GM19452 (cell line): ENCODE results near the gene ANXA8L1.
"Not testable (repeated sequence)": the region's sequence is repeated elsewhere in the genome, so short reads cannot be mapped to it uniquely, and the experiment has no call there.

Experiments used
- ATAC-seq: cut with Tn5 transposase; IDR thresholded peaks from one replicate; pipeline ENCODE4 v1.9.1; 2021; ENCODE audit not compliant: unreplicated experiment

ANXA8L1 gene

GRCh38 chr10:46375406-46375805, at the start of gene ANXA8L1:
TSS of gene ANXA8L1 (plus strand) at chr10:46375776. CDS start at chr10:46375852, 76 bp downstream.
- not testable (repeated sequence) for ATAC-seq

DNA sequence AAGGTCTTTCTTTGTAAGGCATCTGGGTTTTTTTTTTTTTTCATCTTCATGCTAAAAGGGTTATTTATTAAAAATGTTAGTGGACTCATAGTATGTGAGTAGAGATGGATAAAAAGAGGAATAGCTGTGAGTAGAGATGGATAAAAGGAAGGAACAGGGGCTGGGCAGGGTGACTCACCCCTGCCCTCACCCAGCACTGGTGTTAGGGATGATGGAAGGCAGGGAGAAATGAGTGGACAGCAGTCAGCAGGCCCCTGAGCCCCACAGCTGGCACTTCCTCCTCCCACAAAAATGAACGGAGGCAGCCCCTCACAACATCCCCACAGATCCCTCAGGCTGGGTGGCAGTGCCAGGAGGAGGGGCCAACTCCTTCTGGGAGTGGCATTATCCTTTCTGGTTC, 49.5 kb upstream of the ANXA8L1 start:
- ATAC-seq = no peak

GRCh38 chr10:46326971-46327370, 48.6 kb upstream of the ANXA8L1 start:
- ATAC-seq = no peak

- ATAC-seq = no peak
These were observed 47.9 kb upstream of the ANXA8L1 start for GRCh38 chr10:46327685-46328084.

DNA sequence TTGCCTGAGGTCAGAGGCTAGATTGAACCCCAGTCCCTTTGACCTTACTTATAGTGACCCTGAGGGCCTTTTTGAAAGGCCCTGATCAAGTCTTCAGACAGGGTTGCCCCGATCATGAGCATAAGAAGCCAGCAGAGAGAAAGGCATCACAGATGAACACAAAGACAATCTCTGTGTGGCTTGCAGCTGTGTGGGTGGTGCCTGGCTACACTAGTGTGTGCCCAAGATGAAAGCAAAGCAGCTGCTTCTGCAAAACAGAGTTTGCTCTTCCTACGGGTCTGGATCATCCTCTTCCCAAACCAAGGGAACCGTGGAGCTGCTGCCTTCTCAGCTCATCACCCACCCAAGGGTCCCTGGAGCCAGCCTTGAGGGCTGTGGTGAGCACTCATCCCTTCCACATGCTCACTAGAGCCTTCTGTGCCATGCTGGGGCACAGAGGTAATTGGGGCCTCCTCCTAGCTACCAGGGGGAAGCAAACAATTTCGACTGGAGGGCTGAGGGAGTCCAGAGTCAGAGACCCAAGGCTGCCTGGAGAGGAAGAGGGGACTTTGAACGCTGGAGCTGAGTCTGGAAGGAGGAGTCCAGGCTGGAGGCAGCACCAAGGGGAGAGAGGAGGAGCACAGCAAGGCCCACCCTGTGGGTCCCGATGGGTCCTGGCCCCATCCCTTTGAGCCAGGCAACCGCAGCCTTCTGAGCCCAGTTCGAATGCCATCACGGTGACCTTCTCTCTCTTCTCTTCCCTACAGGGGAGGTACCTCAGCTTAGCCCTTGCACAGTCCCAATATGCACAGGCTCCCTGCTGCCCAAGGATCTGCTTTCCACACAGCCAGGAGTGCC, 46.5 kb upstream of the ANXA8L1 start:
- ATAC-seq = no peak

DNA sequence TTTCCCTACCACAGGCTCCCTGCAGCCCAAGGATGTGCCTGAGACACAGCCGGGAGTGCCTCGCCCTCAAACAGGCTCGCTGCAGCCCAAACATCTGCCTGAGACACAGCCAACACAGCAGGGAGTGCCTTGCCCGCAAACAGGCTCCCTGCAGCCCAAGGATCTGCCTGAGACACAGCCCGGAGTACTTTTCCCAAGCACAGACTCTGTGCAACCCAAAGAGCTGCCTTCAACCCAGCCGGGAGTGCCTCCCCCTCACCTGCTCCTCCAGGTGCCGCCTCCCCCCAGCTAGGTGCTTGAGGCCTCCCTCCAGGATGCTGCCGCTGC, 45.9 kb upstream of the ANXA8L1 start:
- ATAC-seq = no peak

DNA sequence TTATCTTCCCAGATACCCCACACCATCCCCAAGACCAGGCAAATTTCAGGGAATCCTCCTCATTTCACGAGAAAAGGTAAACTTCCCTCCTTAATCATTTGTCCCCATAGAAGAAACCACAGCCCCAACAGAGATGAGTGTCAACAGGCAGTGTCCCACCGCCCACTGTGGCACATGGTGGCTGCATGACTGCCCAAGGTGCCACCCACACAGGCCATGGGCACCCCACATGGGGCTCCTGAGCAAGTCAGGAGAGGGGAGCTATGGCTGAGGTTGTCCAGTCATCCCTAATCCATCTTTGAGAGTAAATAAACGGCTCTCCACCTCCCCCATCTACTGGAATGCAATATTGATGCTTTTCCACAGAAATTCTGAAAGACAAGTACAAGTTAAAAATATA, 44.7 kb upstream of the ANXA8L1 start:
- no peak for ATAC-seq

DNA sequence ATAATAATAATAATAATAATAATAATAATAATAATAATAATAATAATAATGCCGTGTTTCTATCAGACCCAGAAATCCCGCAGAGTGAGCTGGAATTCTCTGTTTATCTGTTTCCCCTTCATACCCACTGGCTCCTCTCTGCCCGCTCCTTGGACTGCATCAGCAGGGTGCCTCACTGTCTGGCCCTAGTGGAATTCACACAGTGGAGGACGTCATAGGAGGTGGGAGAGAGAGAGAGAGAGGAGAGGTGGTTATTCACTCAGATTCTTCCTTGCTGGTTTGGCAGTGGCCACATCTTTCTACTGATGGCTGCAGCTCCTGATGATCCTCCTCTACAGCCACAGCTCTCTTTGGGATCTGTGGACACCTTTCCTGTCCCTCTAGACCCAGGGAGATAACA, 10.1 kb upstream of the ANXA8L1 start:
- ATAC-seq = not testable (repeated sequence)

GRCh38 chr10:46367209-46367608, 8.4 kb upstream of the ANXA8L1 start:
- not testable (repeated sequence) for ATAC-seq

- ATAC-seq = not testable (repeated sequence)
These were observed 7.8 kb upstream of the ANXA8L1 start for GRCh38 chr10:46367666-46368240.

DNA sequence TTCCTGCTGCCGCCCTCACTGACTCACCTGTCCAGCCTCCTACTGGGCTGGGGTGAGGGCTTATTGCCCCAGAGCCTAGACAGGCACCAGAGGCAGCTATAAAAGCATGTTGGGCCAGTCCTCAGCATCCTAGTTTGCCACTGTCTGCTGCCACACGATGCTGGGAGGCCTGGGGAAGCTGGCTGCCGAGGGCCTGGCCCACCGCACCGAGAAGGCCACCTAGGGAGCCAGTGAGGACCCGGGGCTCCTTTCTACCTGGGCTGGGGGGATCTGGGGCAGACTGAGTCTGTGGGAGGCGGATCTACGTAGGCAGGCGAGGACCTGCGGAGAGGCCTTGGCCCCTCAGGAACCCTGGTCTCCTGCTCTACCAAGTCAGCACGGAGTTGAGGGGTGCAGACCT, 6.6 kb upstream of the ANXA8L1 start:
- ATAC-seq = not testable (repeated sequence)

- ATAC-seq = not testable (repeated sequence)
These were observed 1.2 kb upstream of the ANXA8L1 start for GRCh38 chr10:46374410-46374809.

DNA sequence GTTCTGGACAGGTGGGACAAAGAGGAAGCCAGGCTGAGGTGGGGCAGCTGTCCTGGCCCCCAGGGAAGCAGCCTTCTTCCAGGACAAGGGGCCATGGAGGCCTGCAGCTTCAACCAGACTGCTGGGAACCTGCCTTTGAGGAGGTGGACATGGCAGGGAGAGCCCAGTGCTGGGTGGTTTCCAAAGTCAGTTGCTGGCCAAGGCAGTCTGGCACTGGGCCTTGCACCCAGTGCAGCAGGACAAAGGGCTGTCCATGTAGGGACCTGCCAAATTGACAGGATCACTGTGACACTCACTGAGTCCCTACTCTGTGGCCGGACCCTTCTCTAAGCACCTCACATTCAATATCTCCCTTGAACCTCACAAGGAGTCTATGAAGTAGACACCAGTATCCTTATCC, 1.4 kb downstream of the ANXA8L1 start:
- ATAC-seq = not testable (repeated sequence)

DNA sequence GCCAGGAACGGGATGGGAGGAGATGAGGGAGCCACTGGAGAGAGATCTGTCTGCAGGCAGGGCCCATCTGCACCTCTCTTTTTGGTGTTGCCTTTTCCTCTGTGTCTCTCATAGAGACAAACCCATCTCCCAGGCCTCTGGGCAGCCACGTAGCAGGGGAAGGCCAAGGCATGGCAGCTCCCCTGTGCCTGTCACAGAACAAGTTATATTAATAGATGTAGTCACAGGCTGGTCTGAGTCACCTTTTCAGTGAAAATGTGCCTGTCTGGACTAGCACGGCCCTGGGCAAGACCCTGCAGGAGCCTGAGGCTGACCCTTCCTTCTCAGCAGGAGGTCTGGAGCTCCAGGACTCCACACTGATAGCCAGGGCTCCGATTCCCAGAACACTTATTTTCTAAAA, 2.1 kb downstream of the ANXA8L1 start:
- not testable (repeated sequence) for ATAC-seq

GRCh38 chr10:46378108-46378507, 2.5 kb downstream of the ANXA8L1 start:
- ATAC-seq = not testable (repeated sequence)

- not testable (repeated sequence) for ATAC-seq
These were observed 3.8 kb downstream of the ANXA8L1 start for GRCh38 chr10:46379233-46379848.

- ATAC-seq = not testable (repeated sequence)
These were observed 10.3 kb downstream of the ANXA8L1 start for GRCh38 chr10:46385858-46386257.

- peak; percentile 83 for ATAC-seq
These were observed 11.1 kb downstream of the ANXA8L1 start for GRCh38 chr10:46386694-46387093.

DNA sequence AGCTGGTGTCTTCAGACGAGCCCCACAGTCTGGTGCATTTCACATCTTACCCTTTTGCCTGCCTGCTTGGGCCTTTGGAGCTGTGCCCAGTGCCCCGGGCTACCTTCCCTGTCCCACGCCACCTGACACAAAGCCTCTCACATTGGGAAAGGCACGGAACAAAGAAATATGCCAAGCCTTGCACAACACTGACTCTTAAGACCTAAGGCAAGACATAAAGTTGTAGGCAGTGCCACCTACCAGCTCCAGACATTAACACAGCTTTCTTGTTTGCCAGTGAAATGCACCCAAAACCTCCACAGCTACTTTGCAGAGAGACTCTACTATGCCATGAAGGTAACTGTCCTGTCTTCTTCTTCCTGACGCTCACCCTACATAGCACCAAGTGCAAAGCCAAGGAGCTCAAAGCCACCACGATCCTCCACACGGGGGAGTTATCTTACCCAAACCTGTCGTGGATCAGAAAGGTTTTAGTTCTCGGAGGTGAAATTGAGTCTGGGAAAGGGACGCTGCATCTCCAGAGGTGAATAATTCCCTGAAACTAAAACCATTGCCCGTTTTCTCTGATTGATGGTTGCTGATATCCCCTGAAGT, 11.8 kb downstream of the ANXA8L1 start:
- not testable (repeated sequence) for ATAC-seq

DNA sequence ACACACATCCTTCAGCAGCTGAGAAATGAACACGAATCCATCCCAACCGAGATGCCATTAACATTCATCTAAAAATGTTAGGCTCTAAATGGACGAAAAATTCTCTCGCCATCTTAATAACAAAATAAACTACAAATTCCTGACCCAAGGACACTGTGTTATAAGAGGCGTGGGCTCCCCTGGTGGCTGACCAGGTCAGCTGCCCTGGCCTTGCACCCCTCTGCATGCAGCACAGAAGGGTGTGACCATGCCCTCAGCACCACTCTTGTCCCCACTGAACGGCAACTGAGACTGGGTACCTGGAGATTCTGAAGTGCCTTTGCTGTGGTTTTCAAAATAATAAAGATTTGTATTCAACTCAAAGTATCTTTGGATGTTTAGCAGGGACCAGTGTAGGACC, 15.8 kb downstream of the ANXA8L1 start:
- not testable (repeated sequence) for ATAC-seq

DNA sequence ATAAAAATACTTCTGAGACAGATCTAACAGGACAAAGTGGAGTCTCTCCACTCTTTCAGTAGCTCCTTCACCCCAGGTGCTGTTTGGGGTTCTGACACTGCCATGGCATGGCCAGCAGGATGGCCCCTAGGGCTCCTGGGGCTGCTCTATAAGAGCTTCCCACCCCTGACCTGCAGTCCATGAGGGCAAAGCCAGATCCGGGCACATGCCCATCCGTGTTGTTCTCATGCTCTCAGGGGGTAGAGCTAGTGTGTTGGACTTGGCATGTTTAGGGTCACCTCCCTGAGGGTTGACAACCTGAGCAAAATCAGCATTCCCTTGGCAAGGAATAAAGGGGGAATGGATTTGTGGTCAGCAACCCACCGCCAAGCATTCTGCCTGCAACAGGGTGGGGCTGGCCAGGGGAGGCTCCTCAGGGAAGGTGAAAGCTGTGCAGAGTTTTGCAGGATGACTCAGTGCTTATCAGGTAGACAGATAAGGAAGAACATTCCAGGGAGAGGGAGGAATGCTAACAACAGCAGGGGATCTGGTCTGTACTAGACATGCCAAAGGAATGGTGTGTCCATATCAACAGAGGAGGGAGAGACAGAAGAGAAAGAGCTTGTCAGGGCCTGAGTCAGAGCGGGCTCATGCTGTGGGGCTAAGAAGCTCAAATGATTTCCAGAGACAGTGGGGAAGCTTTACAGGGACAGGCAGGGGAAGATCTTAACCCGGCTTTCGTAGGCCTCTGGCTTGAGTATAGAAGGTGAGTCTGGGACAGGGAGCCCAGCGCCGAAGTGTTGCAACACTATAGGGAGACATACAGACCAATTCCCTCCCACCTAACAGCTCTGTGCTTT, 21.1 kb downstream of the ANXA8L1 start:
- not testable (repeated sequence) for ATAC-seq
